ENCODE data around the gene SDE2.
"Not testable (repeated sequence)": the region's sequence is repeated elsewhere in the genome, so short reads cannot be mapped to it uniquely, and the experiment has no call there.

SDE2 gene

GRCh38 chr1:225975146-225975545 lies 24.0 kb downstream of the SDE2 start:
- DNase-seq (ENCODE audit: low read depth, low spot score) = not testable (repeated sequence)

GRCh38 chr1:225974454-225974853 lies 24.7 kb downstream of the SDE2 start:
- DNase-seq (ENCODE audit: low read depth, low spot score) = no peak

- no peak for DNase-seq (ENCODE audit: low read depth, low spot score)
Measured at GRCh38 chr1:225973158-225973557, 26.0 kb downstream of the SDE2 start.

- DNase-seq (ENCODE audit: low read depth, low spot score) = no peak
Measured at GRCh38 chr1:225972344-225973152, 26.6 kb downstream of the SDE2 start.

DNA sequence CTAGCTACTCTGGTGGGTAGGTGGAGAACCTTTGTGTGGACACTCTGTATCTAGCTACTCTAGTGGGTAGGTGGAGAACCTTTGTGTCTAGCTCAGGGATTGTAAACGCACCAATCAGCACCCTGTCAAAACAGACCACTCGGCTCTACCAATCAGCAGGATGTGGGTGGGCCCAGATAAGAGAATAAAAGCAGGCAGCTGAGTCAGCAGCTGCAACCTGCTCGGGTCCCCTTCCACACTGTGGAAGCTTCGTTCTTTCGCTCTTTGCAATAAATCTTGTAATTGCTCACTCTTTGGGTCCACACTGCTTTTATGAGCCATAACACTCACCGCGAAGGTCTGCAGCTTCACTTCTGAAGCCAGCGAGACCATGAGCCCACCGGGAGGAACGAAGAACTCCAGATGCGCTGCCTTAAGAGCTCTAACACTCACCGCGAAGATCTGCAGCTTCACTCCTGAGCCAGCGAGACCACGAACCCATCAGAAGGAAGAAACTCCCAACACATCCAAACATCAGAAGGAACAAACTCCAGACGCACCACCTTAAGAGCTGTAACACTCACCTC lies 28.5 kb downstream of the SDE2 start:
- DNase-seq (ENCODE audit: low read depth, low spot score) = not testable (repeated sequence)

- not testable (repeated sequence) for DNase-seq (ENCODE audit: low read depth, low spot score)
Measured at GRCh38 chr1:225969751-225970150, 29.4 kb downstream of the SDE2 start.

DNA sequence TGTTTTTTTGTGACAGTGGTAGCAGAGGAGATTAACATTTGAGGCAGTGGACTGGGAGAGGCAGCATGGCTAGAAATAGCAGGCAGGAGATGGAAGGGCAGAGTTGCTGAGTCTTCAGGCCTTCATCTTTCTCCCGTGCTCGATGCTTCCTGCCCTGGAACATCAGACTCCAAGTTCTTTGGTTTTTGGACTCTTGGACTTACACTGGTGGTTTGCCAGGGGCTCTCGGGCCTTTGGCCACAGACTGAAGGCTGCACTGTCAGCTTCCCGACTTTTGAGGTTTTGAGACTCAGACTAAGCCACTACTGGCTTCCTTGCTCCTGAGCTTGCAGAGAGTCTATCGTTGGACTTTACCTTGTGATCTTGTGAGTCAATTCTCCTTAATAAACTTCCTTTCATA lies 33.9 kb downstream of the SDE2 start:
- DNase-seq (ENCODE audit: low read depth, low spot score) = no peak

DNA sequence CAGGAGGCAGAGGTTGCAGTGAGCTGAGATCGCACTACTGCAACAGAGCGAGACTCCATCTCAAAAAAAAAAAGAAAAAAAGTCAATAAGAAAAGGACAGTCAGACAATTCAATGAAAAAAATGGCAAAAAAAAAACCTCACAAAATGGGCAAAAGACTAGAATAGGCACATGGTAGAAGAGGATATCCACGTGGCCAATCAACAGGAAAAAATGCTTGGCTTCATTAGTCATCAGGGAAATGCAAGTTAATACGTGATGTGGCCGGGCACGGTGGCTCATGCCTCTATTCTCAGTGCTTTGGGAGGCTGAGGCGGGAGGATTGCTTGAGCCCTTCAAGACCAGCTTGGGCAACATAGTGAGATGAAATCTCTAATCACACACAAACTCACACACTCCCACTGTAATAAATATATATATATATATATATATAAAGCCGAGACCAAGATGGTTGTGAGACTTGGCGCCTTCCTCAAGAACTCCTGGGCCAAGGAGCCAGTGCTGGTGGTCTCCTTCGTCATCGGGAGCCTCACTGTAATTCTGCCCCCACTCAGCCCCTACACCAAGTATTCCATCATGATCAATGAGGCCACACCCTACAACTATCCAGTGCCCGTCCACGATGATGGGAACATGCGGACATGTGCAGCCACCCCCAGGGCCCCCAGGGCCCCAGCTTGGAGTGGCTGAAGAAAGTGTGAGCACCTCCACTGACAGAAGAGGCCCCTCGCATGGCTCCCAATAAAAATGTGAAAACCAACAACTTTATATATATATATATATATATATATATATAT lies 35.2 kb downstream of the SDE2 start:
- DNase-seq (ENCODE audit: low read depth, low spot score) = no peak

- peak; percentile 87 for DNase-seq (ENCODE audit: low read depth, low spot score)
Measured at GRCh38 chr1:225962440-225962975, 36.6 kb downstream of the SDE2 start.

- DNase-seq (ENCODE audit: low read depth, low spot score) = no peak
Measured at GRCh38 chr1:225961659-225962439, 37.3 kb downstream of the SDE2 start.

DNA sequence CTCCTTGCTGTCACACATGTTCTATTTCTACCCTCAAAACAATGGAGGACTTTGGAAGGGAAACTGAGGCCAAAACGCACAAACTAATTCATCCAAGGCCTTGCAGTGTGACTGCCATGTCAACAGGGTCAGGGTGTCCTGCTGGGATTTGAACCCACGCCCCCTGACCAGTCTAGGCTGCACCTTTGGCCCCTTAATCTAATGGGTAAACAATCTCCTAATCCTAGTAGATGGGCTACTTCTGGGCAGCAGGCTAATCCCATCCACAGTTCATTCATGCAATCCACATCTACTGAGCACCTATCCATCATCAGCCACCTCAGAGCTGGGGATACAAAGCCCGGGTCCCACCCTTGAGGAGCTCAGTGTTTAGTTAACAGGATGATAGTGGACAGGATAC lies 41.1 kb downstream of the SDE2 start:
- no peak for DNase-seq (ENCODE audit: low read depth, low spot score)

DNA sequence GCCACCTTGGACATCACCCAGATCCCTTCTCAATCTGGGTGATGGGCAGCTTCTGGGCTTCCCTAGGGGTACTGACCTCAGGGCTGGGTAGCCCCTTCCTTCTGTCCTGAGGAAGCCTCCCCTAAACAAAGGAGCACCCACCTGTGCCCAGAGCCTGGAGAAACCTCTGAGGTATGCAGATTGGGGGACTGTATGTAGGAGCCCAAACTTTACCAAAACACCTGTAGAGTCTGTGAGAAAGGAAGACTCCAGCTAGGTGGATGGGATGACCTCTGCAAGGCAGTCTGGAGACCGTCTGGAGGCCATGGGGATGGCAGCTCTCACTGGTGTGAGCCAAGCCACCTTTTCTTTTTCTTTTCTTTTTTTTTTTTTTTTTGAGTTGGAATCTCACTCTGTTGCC lies 44.4 kb downstream of the SDE2 start:
- no peak for DNase-seq (ENCODE audit: low read depth, low spot score)

DNA sequence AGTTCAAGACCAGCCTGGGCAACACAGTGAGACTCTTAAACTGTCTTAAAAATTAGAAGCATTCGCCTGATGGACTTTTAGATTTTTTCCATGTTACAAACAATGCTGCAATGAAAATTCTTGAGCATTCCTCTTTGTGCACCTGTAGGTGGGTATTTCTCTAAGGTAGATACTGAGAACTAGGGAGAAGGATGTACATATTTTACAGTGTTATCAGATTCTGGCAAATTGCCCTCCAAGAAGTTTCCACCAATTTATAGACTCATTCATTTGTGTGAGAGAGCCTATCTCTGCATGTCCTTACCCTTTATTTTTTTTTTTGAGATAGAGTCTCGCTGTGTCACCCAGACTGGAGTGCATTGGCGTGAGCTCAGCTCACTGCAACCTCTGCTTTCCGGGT lies 45.8 kb downstream of the SDE2 start:
- DNase-seq (ENCODE audit: low read depth, low spot score) = no peak

DNA sequence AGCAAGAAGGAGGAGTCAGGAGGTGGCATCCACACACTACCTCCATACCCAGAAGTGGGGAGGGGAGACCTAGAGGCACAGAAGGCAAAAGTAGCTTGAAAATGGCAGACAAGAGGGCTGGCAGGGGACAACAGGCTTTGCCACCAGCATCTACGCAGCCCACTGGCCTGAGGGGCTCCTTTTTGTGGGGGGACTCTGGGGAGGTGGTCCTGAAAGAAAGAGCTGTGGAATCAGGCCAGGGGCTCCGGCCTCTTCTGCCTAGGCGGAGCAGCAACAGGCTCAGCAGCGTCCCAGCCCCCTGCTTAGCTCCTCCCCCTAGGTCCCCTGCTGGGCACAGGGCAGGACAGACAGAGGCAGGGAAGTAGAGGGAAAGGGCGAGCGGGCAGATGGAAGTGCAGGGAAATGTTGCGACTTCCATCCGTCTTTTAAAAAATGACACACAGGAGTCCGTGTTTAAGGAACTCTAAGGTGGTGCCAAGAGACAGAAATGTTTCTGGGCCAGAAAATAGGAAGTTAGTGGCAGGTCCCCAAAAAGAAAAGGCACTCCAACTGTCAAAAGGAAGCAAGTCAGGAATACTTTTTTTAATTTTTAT lies 48.1 kb downstream of the SDE2 start:
- DNase-seq (ENCODE audit: low read depth, low spot score) = peak; percentile 83

GRCh38 chr1:225949041-225949440 lies 50.1 kb downstream of the SDE2 start:
- peak; percentile 34 for DNase-seq (ENCODE audit: low read depth, low spot score)

DNA sequence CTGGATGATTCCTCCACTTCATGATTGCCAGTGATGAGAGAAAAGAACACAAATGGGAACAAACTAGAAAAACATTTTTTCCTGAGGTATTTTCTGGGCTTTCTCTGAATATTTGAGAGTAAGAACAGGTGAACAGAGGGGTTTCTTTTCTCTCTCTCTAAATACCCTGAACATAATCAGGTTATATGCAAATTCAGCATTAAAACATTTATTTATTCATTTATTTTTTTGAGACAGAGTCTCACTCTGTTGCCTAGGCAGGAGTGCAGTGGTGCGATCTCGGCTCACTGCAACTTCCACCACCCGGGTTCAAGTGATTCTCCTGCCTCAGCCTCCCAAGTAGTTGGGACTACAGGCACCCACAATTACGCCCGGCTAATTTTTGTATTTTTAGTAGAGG lies 52.3 kb downstream of the SDE2 start:
- no peak for DNase-seq (ENCODE audit: low read depth, low spot score)

- no peak for DNase-seq (ENCODE audit: low read depth, low spot score)
Measured at GRCh38 chr1:225946082-225946620, 53.0 kb downstream of the SDE2 start.

GRCh38 chr1:225945564-225945963 lies 53.6 kb downstream of the SDE2 start:
- peak; percentile 96 for DNase-seq (ENCODE audit: low read depth, low spot score)

DNA sequence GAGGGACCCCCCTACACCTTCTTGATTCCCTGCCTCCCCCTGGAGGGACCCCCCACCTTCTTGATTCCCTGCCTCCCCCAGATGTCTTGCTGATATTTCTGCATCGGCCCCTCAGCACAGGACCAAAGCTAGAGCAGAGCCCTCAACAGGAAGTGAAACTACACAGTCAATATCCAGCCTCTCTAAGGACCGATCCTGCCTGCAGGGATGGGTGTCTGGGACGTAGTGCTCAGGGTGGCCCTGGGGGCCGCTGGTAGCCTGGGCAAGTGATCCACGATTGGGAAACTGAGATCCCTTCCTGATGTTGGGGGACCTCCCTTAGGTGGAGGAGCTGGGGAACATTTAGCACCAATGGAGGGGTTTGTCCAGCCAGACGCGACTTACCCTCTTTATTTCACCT lies 54.2 kb downstream of the SDE2 start:
- peak; percentile 27 for DNase-seq (ENCODE audit: low read depth, low spot score)

DNA sequence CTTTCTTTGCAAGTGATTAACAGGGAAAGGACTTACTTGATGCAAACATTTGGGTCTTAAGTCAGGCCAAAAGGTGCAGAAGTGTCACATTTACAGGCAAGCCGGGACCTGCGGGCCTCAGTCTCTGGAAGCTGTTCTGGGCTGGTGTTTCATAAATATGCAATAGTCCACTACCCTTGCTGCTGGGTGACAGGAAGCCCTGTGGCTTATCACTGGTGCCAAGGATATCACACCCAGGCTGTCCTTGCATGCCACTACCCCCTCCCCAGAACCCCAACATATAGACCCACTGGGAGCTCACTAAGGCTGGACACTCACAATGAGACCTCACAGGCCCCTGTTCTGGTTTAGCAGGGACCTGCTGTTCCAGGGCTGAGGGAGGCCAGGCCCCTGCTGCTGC lies 54.8 kb downstream of the SDE2 start:
- DNase-seq (ENCODE audit: low read depth, low spot score) = no peak

DNA sequence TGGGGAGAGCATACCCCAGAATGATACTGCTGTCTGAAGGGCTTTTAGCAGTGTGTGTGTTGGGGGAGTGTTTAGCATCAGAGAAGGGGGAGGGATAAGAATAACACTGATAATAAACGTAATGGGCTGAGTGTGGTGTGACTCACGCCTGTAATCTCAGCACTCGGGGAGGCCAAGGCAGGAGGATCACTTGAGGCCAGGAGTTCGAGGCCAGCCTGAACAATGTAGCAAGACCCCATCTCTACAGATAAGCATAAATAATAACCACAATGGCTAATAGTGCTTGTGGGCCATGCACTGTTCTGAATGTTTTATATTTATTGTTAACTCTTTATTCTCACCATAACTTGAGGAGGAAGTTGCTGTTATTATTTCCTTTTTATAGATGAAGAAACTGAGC lies 55.6 kb downstream of the SDE2 start:
- DNase-seq (ENCODE audit: low read depth, low spot score) = no peak

All from ELF-1 (cell line).